ENCODE results near the gene PIP5K1C. TPM values are rescaled to one million over a fixed set of nuclear protein-coding genes. Genes with fewer than 3 reads are reported as not detected.

PIP5K1C gene
- total RNA-seq, 1 experiment from 2014 or later: 23.6 TPM

DNA sequence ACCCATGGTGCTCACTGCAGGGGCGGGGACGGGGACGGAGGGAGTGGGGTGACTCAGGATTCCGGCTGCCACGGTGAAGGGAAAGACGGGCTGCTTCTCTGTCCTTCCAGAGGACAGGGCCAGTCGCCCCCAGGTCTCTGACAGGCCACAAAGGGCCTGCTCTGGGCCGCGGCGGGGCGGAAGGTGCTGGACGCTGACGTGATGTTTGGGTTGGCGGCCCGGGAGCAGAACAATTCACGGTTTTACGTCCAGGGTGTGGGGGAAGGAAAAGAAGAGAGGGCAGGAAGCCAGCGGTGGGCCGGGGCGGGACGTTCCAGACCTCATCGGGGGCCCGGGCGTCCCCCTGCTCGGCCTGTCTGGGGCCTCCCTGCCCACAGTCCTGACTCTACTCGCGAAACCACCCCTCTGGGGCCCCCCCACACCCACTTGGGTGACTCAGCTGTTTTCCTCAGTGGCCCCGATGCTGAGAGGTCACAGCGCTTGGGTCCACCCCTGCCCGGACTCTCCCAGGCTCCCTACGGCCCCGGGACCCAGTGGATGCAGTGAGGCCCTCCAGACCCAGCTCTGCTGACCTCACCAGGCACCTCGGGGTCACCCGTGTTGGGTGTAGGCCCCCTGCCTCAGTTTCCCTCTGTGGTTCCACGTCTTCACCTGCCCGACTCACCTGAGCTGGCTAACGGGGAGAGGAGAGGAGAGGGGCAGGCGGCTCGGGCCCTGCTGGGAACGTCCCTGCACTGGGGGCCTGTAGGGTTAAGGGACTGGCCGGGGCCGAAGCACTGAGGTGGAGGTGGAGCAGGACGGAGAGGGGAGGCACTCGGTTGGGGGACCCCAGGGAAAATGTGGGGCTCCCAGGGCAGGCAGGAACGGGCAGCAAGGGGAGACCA, 29.2 kb downstream of the PIP5K1C start:
- Mint-ChIP-seq H3K4me3 (ENCODE audit: low read depth, unreplicated experiment) (no peak overlapping the region), H3K36me3 (ENCODE audit: insufficient read depth, unreplicated experiment) (peaks cover 5% of the 10 kb centered on the region), H3K27ac (ENCODE audit: unreplicated experiment) (no peak overlapping the region), H3K4me1 (ENCODE audit: low read depth, unreplicated experiment) (no peaks in the 10 kb centered on the region), H3K9me3 (ENCODE audit: low read depth, unreplicated experiment) (no peaks in the 10 kb centered on the region), H3K27me3 (ENCODE audit: unreplicated experiment) (no peaks in the 10 kb centered on the region)
- intact Hi-C loops (cut with micrococcal nuclease; ENCODE audit: unreplicated experiment): no loop called here
- BruUV-seq (replicated peaks): no TSS peak
- TF ChIP-seq, protein P1, sequence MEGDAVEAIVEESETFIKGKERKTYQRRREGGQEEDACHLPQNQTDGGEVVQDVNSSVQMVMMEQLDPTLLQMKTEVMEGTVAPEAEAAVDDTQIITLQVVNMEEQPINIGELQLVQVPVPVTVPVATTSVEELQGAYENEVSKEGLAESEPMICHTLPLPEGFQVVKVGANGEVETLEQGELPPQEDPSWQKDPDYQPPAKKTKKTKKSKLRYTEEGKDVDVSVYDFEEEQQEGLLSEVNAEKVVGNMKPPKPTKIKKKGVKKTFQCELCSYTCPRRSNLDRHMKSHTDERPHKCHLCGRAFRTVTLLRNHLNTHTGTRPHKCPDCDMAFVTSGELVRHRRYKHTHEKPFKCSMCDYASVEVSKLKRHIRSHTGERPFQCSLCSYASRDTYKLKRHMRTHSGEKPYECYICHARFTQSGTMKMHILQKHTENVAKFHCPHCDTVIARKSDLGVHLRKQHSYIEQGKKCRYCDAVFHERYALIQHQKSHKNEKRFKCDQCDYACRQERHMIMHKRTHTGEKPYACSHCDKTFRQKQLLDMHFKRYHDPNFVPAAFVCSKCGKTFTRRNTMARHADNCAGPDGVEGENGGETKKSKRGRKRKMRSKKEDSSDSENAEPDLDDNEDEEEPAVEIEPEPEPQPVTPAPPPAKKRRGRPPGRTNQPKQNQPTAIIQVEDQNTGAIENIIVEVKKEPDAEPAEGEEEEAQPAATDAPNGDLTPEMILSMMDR (IDR thresholded peaks at IDR 0.05; ENCODE audit: unreplicated experiment): no peak
- no peak for DNase-seq
- CTCF ChIA-PET: no interaction called here

DNA sequence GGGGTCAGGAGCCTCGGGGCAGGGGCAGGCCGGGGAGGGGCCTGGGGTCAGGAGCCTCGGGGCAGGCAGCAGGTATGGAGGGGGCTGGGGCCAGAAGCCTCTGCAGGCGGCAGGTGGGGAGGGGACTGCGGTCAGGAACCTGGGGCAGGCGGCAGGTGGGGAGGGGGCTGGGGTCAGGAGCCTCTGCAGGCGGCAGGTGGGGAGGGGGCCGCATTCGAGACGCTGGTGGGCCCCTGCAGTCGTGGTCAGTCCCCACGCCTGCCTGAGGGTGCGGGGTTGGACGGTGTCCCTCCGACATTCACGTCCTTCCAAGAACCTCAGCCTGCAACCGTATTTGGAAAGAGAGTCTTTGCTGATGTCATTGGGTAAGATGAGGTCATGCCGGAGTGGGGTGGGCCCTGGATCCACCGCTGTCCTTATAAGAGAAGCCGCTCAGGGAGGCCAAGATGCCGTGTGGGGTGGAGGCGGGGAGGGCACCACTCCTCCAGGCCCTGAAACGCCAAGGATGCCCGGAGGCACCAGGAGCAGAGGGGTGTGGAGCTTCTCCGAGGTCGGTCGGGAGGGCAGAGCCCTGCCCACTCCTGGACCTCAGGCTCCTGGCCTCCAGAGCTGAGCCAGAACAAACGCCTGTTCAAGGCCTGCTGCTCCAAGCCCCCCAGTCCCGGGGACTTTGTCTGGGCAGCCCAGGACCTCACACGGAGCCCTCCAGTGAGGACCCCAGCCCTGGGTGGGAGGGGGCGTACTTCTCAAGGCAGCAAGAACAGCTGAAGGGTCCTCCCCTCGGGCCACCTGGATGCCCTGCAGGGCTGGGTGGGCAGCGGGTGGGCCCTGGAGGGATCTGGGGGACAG, 30.1 kb downstream of the PIP5K1C start:
- no peaks in the 10 kb centered on the region for H3K36me3 Mint-ChIP-seq (ENCODE audit: insufficient read depth, unreplicated experiment)
- intact Hi-C loops (cut with micrococcal nuclease; ENCODE audit: unreplicated experiment): no loop called here
- no peak overlapping the region for H3K27ac Mint-ChIP-seq (ENCODE audit: unreplicated experiment)
- H3K4me3 Mint-ChIP-seq (ENCODE audit: low read depth, unreplicated experiment): no peak overlapping the region
- DNase-seq: no peak
- no peaks in the 10 kb centered on the region for H3K9me3 Mint-ChIP-seq (ENCODE audit: low read depth, unreplicated experiment)
- TF ChIP-seq, protein P1 (IDR thresholded peaks at IDR 0.05; ENCODE audit: unreplicated experiment): no peak
- CTCF ChIA-PET: no interaction called here
- H3K27me3 Mint-ChIP-seq (ENCODE audit: unreplicated experiment): no peaks in the 10 kb centered on the region
- BruUV-seq (replicated peaks): no TSS peak
- no peaks in the 10 kb centered on the region for H3K4me1 Mint-ChIP-seq (ENCODE audit: low read depth, unreplicated experiment)

GRCh38 chr19:3669082-3669946, 31.0 kb downstream of the PIP5K1C start:
- CTCF ChIA-PET: no interaction called here
- no peak for DNase-seq
- no peaks in the 10 kb centered on the region for H3K4me1 Mint-ChIP-seq (ENCODE audit: low read depth, unreplicated experiment)
- H3K4me3 Mint-ChIP-seq (ENCODE audit: low read depth, unreplicated experiment): no peak overlapping the region
- H3K27ac Mint-ChIP-seq (ENCODE audit: unreplicated experiment): no peak overlapping the region
- TF ChIP-seq, protein P1 (IDR thresholded peaks at IDR 0.05; ENCODE audit: unreplicated experiment): no peak
- peaks cover 4% of the 10 kb centered on the region for H3K36me3 Mint-ChIP-seq (ENCODE audit: insufficient read depth, unreplicated experiment)
- no peaks in the 10 kb centered on the region for H3K9me3 Mint-ChIP-seq (ENCODE audit: low read depth, unreplicated experiment)
- H3K27me3 Mint-ChIP-seq (ENCODE audit: unreplicated experiment): no peaks in the 10 kb centered on the region
- intact Hi-C loops (cut with micrococcal nuclease; ENCODE audit: unreplicated experiment): no loop called here
- no TSS peak for BruUV-seq (replicated peaks)
